Endothelial cell of umbilical vein (primary cell): ENCODE measurements around the gene NUDT2. TPM values are rescaled to one million over a fixed set of nuclear protein-coding genes. Genes with fewer than 3 reads are reported as not detected.

Experiments used
- BruUV-seq: library from RNA; stranded (reverse); fragments of 400-500 nt; replicated peaks from 2 replicates; lab custom pipeline; 2021; lab: Mats Ljungman, UMichigan
- CTCF ChIA-PET: fragments of 300-600, 350-600 bp; sonication (Branson Sonifier 250); formaldehyde crosslinking; loops from one replicate; lab custom pipeline; 2021; ENCODE audit warnings: antibody characterized with exemption, inconsistent platforms; lab: Charles Lee
- POLR2A ChIA-PET: fragments of 300-600, 350-600 bp; sonication (Branson Sonifier 250); formaldehyde crosslinking; loops from one replicate; lab custom pipeline; 2021; ENCODE audit warnings: antibody characterized with exemption, inconsistent platforms; lab: Charles Lee
- DNase-seq: peaks from one replicate; pipeline ENCODE4 v3.0.0-alpha.2; 2011; ENCODE audit warnings: low read depth, low spot score
- FAIRE-seq: peaks from 2 replicates; lab custom pipeline; 2011; peaks lifted over from hg19 to GRCh38; lab: Jason Lieb, UNC
- H2AFZ ChIP-seq: 2 replicates; pipeline ENCODE4 v1.6.0; 2012; ENCODE audit warnings: low read depth, low read length, control low read depth, inconsistent platforms
- H3K27ac ChIP-seq: 2 replicates; pipeline ENCODE4 v1.5.1; 2011; ENCODE audit warnings: low read depth, mild to moderate bottlenecking, control low read depth, low read length, moderate library complexity; ENCODE audit not compliant: insufficient read depth
- H3K27me3 ChIP-seq, 2 experiments: 2 replicates each; pipeline versions ENCODE4 v1.6.0 to v1.6.1; 2011; ENCODE audit warnings: low read length in 2 of 2, mixed read lengths in 1 of 2; ENCODE audit not compliant: control insufficient read depth in 2 of 2, insufficient read depth in 2 of 2
- H3K36me3 ChIP-seq, 2 experiments: 2 replicates in 1 of 2; 3 replicates in 1 of 2; pipeline ENCODE4 v1.5.1; 2011; ENCODE audit warnings: low read length in 2 of 2, mild to moderate bottlenecking in 1 of 2, moderate library complexity in 1 of 2; ENCODE audit not compliant: control insufficient read depth in 2 of 2, insufficient read depth in 2 of 2; ENCODE audit errors: extremely low read depth in 1 of 2
- H3K4me1 ChIP-seq: 3 replicates; pipeline ENCODE4 v1.5.1; 2011; ENCODE audit warnings: mild to moderate bottlenecking, low read length; ENCODE audit not compliant: control insufficient read depth, insufficient read depth; ENCODE audit errors: extremely low read depth
- H3K4me2 ChIP-seq: 2 replicates; pipeline ENCODE4 v1.6.1; 2011; ENCODE audit warnings: low read length, control low read depth, mixed read lengths; ENCODE audit not compliant: insufficient read depth
- H3K4me3 ChIP-seq, 3 experiments: fragments of 200-600 bp in 1 of 3; sonication (generic), shearing (Covaris generic) in 1 of 3; replicated peaks in 1 of 3; 2 replicates each; pipeline ENCODE4 v1.5.1; 2011 to 2016; ENCODE audit warnings: control low read depth in 3 of 3, low read length in 3 of 3, mild to moderate bottlenecking in 2 of 3, inconsistent platforms in 1 of 3, low read depth in 1 of 3, moderate library complexity in 1 of 3; ENCODE audit not compliant: insufficient read depth in 1 of 3
- H3K79me2 ChIP-seq: 2 replicates; pipeline ENCODE4 v1.6.0; 2012; ENCODE audit warnings: low read length, inconsistent platforms; ENCODE audit not compliant: control insufficient read depth, insufficient read depth
- H3K9ac ChIP-seq: replicated peaks from 2 replicates; pipeline ENCODE3; 2011; ENCODE audit warnings: low read length, control low read depth; ENCODE audit not compliant: insufficient read depth; ENCODE audit errors: extremely low read depth
- H3K9me1 ChIP-seq: replicated peaks from 3 replicates; pipeline ENCODE4 v1.6.0; 2011; ENCODE audit warnings: mild to moderate bottlenecking, low read length; ENCODE audit not compliant: control insufficient read depth, insufficient read depth; ENCODE audit errors: extremely low read depth
- H3K9me3 ChIP-seq: replicated peaks from 2 replicates; pipeline ENCODE4 v1.5.1; 2012; ENCODE audit warnings: low read length, inconsistent platforms; ENCODE audit not compliant: control insufficient read depth, insufficient read depth
- H4K20me1 ChIP-seq: replicated peaks from 2 replicates; pipeline ENCODE3; 2011; ENCODE audit warnings: mild to moderate bottlenecking, low read length; ENCODE audit not compliant: control insufficient read depth, insufficient read depth; ENCODE audit errors: extremely low read depth
- GATA2 ChIP-seq: IDR thresholded peaks from 2 replicates; pipeline ENCODE4 v1.7.0; 2011; ENCODE audit warnings: low read depth, mild to moderate bottlenecking, moderate library complexity, mixed read lengths, low read length; ENCODE audit not compliant: insufficient read length, insufficient read depth
- JUN ChIP-seq: IDR thresholded peaks from 2 replicates; pipeline ENCODE4 v1.6.1; 2011; ENCODE audit warnings: borderline replicate concordance, low read depth; ENCODE audit not compliant: insufficient read length, insufficient read depth
- MYC ChIP-seq: IDR thresholded peaks from one replicate; pipeline ENCODE4 v1.6.1; 2011; ENCODE audit warnings: mild to moderate bottlenecking, low read depth, low read length
- POLR2AphosphoS5 ChIP-seq: IDR thresholded peaks from 2 replicates; pipeline ENCODE4 v1.6.1; 2012; ENCODE audit warnings: low read depth, mild to moderate bottlenecking, control low read depth, low read length, moderate library complexity; ENCODE audit not compliant: insufficient read depth
- dilution Hi-C: fragments of 300-500 bp; cut with MboI; formaldehyde crosslinking; loops from one replicate; pipeline ENCODE4 v1.15.0; 2019; ENCODE audit warnings: low sequenced_read_pairs; ENCODE audit not compliant: extremely low pct_ligation_motif_present
- intact Hi-C: fragments of 100-400 bp; cut with micrococcal nuclease; formaldehyde crosslinking; loops from one replicate; pipeline ENCODE4 v1.10.0; 2022
- polyA plus RNA-seq, 4 experiments: library from polyadenylated mRNA; depleted of rRNA in 3 of 4; stranded (reverse) in 3 of 4; unstranded in 1 of 4; fragments of >200 nt; gene quantifications; 2 replicates each; pipeline versions ENCODE4 v1.2.1 to v1.2.3, GENCODE V29; 2011 to 2012; ENCODE audit warnings: missing spikeins in 1 of 4
- total RNA-seq: library from RNA; stranded (reverse); gene quantifications from 2 replicates; pipeline ENCODE4 v1.2.3, GENCODE V29; 2021

NUDT2 gene
- total and polyA plus RNA-seq, 2 donors (not counting 3 experiments of a cell fraction or from before 2014, with no cell fraction given), result 25.1 to 45.2 TPM

GRCh38 chr9:34374339-34374738, 45.0 kb downstream of the NUDT2 start:
- no TSS peak for BruUV-seq
- FAIRE-seq, result no peak
- CTCF ChIA-PET, result interaction anchor here (3.3 to 9.4 kb wide), 2 partner anchors 29 to 41 kb away, joined by 11 to 152 read pairs; no protein-coding TSS in a partner anchor

GRCh38 chr9:34374905-34375552, 45.7 kb downstream of the NUDT2 start:
- H2AFZ ChIP-seq, result no peak overlapping the region
- POLR2A ChIA-PET, result no interaction called here
- FAIRE-seq (no peak), DNase-seq (no peak)
- H3K4me3 ChIP-seq, result no peak overlapping the region
- dilution Hi-C loops (no loop called here), intact Hi-C loops (loop anchor here (5.0 kb wide), 2 partner anchors 198 to 248 kb away; partner anchors contain the start of genes DCAF12 and UBAP1)
- no peaks in the 10 kb centered on the region for H3K79me2 ChIP-seq
- no peaks in the 10 kb centered on the region for H3K36me3 ChIP-seq
- no peak overlapping the region for H3K4me2 ChIP-seq
- H3K27ac ChIP-seq, result no peak overlapping the region
- H3K9me3 ChIP-seq, result no peaks in the 10 kb centered on the region
- CTCF ChIA-PET, result interaction anchor here (1.0 to 9.4 kb wide), 3 partner anchors 10 to 42 kb away, joined by 3 to 152 read pairs (median 11); no protein-coding TSS in a partner anchor
- H3K27me3 ChIP-seq, result no peaks in the 10 kb centered on the region
- H4K20me1 ChIP-seq, result no peaks in the 10 kb centered on the region
- peaks cover 2% of the 10 kb centered on the region for H3K4me1 ChIP-seq
- BruUV-seq, result no TSS peak
- H3K9ac ChIP-seq, result no peak overlapping the region
- H3K9me1 ChIP-seq, result no peaks in the 10 kb centered on the region
- TF ChIP-seq GATA2 (no peak), JUN (no peak), MYC (no peak)

More at GRCh38 chr9:34374339-34374738, 45.0 kb downstream of the NUDT2 start:
- Histone ChIP-seq H3K36me3 (no peaks in the 10 kb centered on the region), H3K9me3 (no peaks in the 10 kb centered on the region), H3K4me1 (peaks cover 2% of the 10 kb centered on the region), H3K79me2 (no peaks in the 10 kb centered on the region), H2AFZ (no peak overlapping the region), H3K9ac (no peak overlapping the region), H3K27ac (no peak overlapping the region), H3K9me1 (no peaks in the 10 kb centered on the region), H4K20me1 (no peaks in the 10 kb centered on the region), H3K4me2 (no peak overlapping the region), H3K4me3 (no peak overlapping the region), H3K27me3 (no peaks in the 10 kb centered on the region)
- no peak for TF ChIP-seq GATA2
- no peak for TF ChIP-seq JUN
- TF ChIP-seq MYC, result no peak
- TF ChIP-seq POLR2AphosphoS5, result no peak
- no peak for DNase-seq
- dilution Hi-C loops, result no loop called here
- POLR2A ChIA-PET, result interaction anchor here (0.7 kb wide), 1 partner anchor 12 kb away, joined by 4 read pairs; no protein-coding TSS in a partner anchor
- intact Hi-C loops, result no loop called here
